Neural cell (in vitro differentiated cells): Measurements from ENCODE around the gene CEMIP2.

ENCODE experiments used
- CTCF ChIP-seq: fragments of 450-650 bp; IDR thresholded peaks from 2 replicates; pipeline ENCODE4 v1.5.1; 2014; ENCODE audit warnings: antibody characterized with exemption, mild to moderate bottlenecking, moderate library complexity; ENCODE audit not compliant: poor library complexity, severe bottlenecking
- TAF1 ChIP-seq: IDR thresholded peaks from 2 replicates; pipeline ENCODE4 v1.6.1; 2012; ENCODE audit warnings: low read depth

GRCh38 chr9:71737455-71737854 lies 30.9 kb downstream of the CEMIP2 start:
- TF ChIP-seq CTCF (no peak), TAF1 (no peak)
